ENCODE results near the gene FERMT2.

DNA sequence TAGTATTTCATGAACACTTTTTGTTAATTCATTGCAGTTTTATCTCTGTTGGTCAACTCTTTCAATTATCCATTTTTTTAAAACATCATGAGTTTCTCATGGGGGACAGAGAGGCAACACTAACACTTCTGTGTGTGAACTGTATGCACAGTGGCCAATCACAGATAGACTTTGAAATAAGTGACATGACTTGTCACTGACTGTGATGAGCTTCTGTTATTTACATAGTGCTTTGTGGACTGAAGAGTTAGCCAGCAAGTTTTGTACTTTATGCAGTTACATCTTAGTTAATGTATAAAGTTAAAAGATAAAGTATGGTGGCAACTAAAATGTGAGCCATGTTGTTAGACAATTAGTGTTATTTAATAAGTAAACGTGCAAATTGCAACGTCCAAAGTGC, 16.1 kb downstream of the FERMT2 start:
- no peak for TF ChIP-seq POLR2A (IDR thresholded peaks at IDR 0.05; ENCODE audit: low read depth, low read length)
- TF ChIP-seq POLR2AphosphoS5 (IDR thresholded peaks at IDR 0.05; ENCODE audit: low read depth, low read length): no peak
- TF ChIP-seq TAF1 (IDR thresholded peaks at IDR 0.05; ENCODE audit: borderline replicate concordance, low read depth, low read length): no peak

Measured in GM12892 (cell line).